GM06990 (cell line): Measurements from ENCODE around the gene STK32B.

Experiments used
- DNase-seq: peaks from one replicate; pipeline ENCODE4 v3.0.0-alpha.2; 2011; ENCODE audit not compliant: insufficient read length; ENCODE audit errors: extremely low read depth
- H3K27me3 ChIP-seq: replicated peaks from 2 replicates; pipeline ENCODE4 v1.6.0; 2011; ENCODE audit warnings: low read length; ENCODE audit not compliant: control insufficient read depth, insufficient read depth
- H3K36me3 ChIP-seq: 2 replicates; pipeline ENCODE4 v1.5.1; 2011; ENCODE audit warnings: low read length; ENCODE audit not compliant: control insufficient read depth, insufficient read depth
- H3K4me3 ChIP-seq: replicated peaks from 2 replicates; pipeline ENCODE4 v1.5.1; 2011; ENCODE audit warnings: low read depth, mild to moderate bottlenecking, control low read depth, low read length
- CTCF ChIP-seq: IDR thresholded peaks from 2 replicates; pipeline ENCODE4 v1.5.1; 2011; ENCODE audit warnings: low read length, control low read depth, mild to moderate bottlenecking, inconsistent platforms; ENCODE audit not compliant: insufficient read depth, poor library complexity, severe bottlenecking

STK32B gene

GRCh38 chr4:5141802-5142201 is 90.5 kb downstream of the STK32B start:
- H3K36me3 ChIP-seq, result no peaks in the 10 kb centered on the region
- H3K27me3 ChIP-seq, result peaks cover 2% of the 10 kb centered on the region; the same call in 1 of the 2 replicates
- no peak for TF ChIP-seq CTCF

GRCh38 chr4:5142726-5143125 is 91.4 kb downstream of the STK32B start:
- TF ChIP-seq CTCF, result peak; percentile 28
- DNase-seq, result no peak
- H3K27me3 ChIP-seq, result peaks cover 2% of the 10 kb centered on the region; the same call in 1 of the 2 replicates
- H3K36me3 ChIP-seq, result no peaks in the 10 kb centered on the region
- H3K4me3 ChIP-seq, result no peak overlapping the region

More at GRCh38 chr4:5141802-5142201, 90.5 kb downstream of the STK32B start:
- no peak overlapping the region for H3K4me3 ChIP-seq
- DNase-seq, result no peak

- no peak for DNase-seq
- Histone ChIP-seq H3K36me3 (no peaks in the 10 kb centered on the region), H3K27me3 (0 out of 2 replicates have a peak, but pooled peaks cover 2% of the 10 kb centered on the region), H3K4me3 (no peak overlapping the region)
- TF ChIP-seq CTCF, result no peak
Measured at GRCh38 chr4:5143306-5143861, 92.1 kb downstream of the STK32B start.

- no peak for TF ChIP-seq CTCF
- H3K36me3 ChIP-seq, result no peaks in the 10 kb centered on the region
- H3K27me3 ChIP-seq, result 0 out of 2 replicates have a peak, but pooled peaks cover 2% of the 10 kb centered on the region
- H3K4me3 ChIP-seq, result no peak overlapping the region
- DNase-seq, result no peak
Measured at GRCh38 chr4:5143940-5144339, 92.7 kb downstream of the STK32B start.

GRCh38 chr4:5144384-5144783 is 93.1 kb downstream of the STK32B start:
- H3K36me3 ChIP-seq, result no peaks in the 10 kb centered on the region
- no peak overlapping the region for H3K4me3 ChIP-seq
- TF ChIP-seq CTCF, result no peak
- 0 out of 2 replicates have a peak, but pooled peaks cover 1% of the 10 kb centered on the region for H3K27me3 ChIP-seq
- DNase-seq, result no peak

- no peak for TF ChIP-seq CTCF
- no peak for DNase-seq
- Histone ChIP-seq H3K4me3 (no peak overlapping the region), H3K27me3 (no peaks in the 10 kb centered on the region), H3K36me3 (no peaks in the 10 kb centered on the region)
Measured at GRCh38 chr4:5146248-5146647, 95.0 kb downstream of the STK32B start.
